HepG2 (cell line): ENCODE results near the gene KLHDC1. TPM values are rescaled to one million over a fixed set of nuclear protein-coding genes. Genes with fewer than 3 reads are reported as not detected.

ENCODE experiments used
- ATF7 ChIP-seq, 2 experiments: fragments of 450-650 bp in 1 of 2; sonication (generic) in 1 of 2; formaldehyde crosslinking in 1 of 2; IDR thresholded peaks; 2 replicates each; pipeline versions ENCODE4 v1.4.0 to v1.6.1; 2016 to 2020; ENCODE audit warnings: antibody characterized with exemption in 1 of 2, mild to moderate bottlenecking in 1 of 2, missing genetic modification reagents in 1 of 2
- DMAP1 ChIP-seq: IDR thresholded peaks from 2 replicates; pipeline ENCODE4 v1.6.1; 2016
- ETV5 ChIP-seq: IDR thresholded peaks from 2 replicates; pipeline ENCODE4 v1.6.1; 2018; ENCODE audit warnings: missing biosample characterization, missing genetic modification reagents, inconsistent platforms, borderline replicate concordance
- FOXK1 ChIP-seq: sonication (generic); formaldehyde crosslinking; IDR thresholded peaks from 2 replicates; pipeline ENCODE4 v1.4.0; 2020; ENCODE audit warnings: low read depth, missing genetic modification reagents, borderline replicate concordance
- GTF2F1 ChIP-seq: fragments of 150-350 bp; IDR thresholded peaks from 2 replicates; pipeline ENCODE4 v1.6.1; 2014; ENCODE audit warnings: low read length
- ISL2 ChIP-seq: sonication (generic); formaldehyde crosslinking; IDR thresholded peaks from 2 replicates; pipeline ENCODE4 v1.5.0; 2020; ENCODE audit warnings: missing genetic modification reagents
- SP1 ChIP-seq, 2 experiments: fragments of 450-650 bp in 1 of 2; sonication (generic) in 1 of 2; formaldehyde crosslinking in 1 of 2; IDR thresholded peaks; 2 replicates each; pipeline versions ENCODE4 v1.4.0 to v1.6.1; 2016 to 2020; ENCODE audit warnings: missing genetic modification reagents in 1 of 2
- SP5 ChIP-seq: IDR thresholded peaks from 2 replicates; pipeline ENCODE4 v1.6.1; 2016; ENCODE audit warnings: low read depth, borderline replicate concordance
- SRSF1 ChIP-seq: fragments of 200-400 bp; formaldehyde crosslinking; optimal IDR thresholded peaks from 2 replicates; pipeline ENCODE3; 2017; ENCODE audit warnings: mild to moderate bottlenecking, low read depth, low read length, moderate library complexity
- TBX2 ChIP-seq: sonication (generic); formaldehyde crosslinking; IDR thresholded peaks from 2 replicates; pipeline ENCODE4 v1.5.0; 2020; ENCODE audit warnings: missing genetic modification reagents, mild to moderate bottlenecking, borderline replicate concordance
- YY1 ChIP-seq: IDR thresholded peaks from 2 replicates; pipeline ENCODE4 v1.6.1; 2011; ENCODE audit warnings: low read length, low read depth, moderate library complexity, mild to moderate bottlenecking; ENCODE audit not compliant: insufficient read depth, insufficient replicate concordance
- ZC3H4 ChIP-seq: sonication (generic); formaldehyde crosslinking; IDR thresholded peaks from 2 replicates; pipeline ENCODE4 v1.4.0; 2020; ENCODE audit warnings: missing genetic modification reagents, borderline replicate concordance
- ZNF17 ChIP-seq: sonication (generic); formaldehyde crosslinking; IDR thresholded peaks from 2 replicates; pipeline ENCODE4 v1.5.0; 2020; ENCODE audit warnings: mild to moderate bottlenecking, missing genetic modification reagents
- ZNF260 ChIP-seq: sonication (generic); formaldehyde crosslinking; IDR thresholded peaks from 2 replicates; pipeline ENCODE4 v1.4.0; 2020; ENCODE audit warnings: missing genetic modification reagents, low read depth, mild to moderate bottlenecking, borderline replicate concordance
- ZNF556 ChIP-seq: sonication (generic); formaldehyde crosslinking; IDR thresholded peaks from 2 replicates; pipeline ENCODE4 v1.4.0; 2020; ENCODE audit warnings: mild to moderate bottlenecking, missing genetic modification reagents, borderline replicate concordance
- ZNF652 ChIP-seq: IDR thresholded peaks from 2 replicates; pipeline ENCODE4 v1.6.1; 2016; ENCODE audit warnings: low read depth, borderline replicate concordance
- ZNF720 ChIP-seq: sonication (generic); formaldehyde crosslinking; IDR thresholded peaks from 2 replicates; pipeline ENCODE4 v1.4.0; 2020; ENCODE audit warnings: missing genetic modification reagents
- ZNF777 ChIP-seq: sonication (generic); formaldehyde crosslinking; IDR thresholded peaks from 2 replicates; pipeline ENCODE4 v1.4.0; 2020; ENCODE audit warnings: missing genetic modification reagents
- ZNF879 ChIP-seq: sonication (generic); formaldehyde crosslinking; IDR thresholded peaks from 2 replicates; pipeline ENCODE4 v1.8.1; 2023; ENCODE audit warnings: missing genetic modification reagents
- polyA plus RNA-seq, 8 experiments: library from polyadenylated mRNA; depleted of rRNA in 3 of 8; stranded (reverse) in 7 of 8; unstranded in 1 of 8; fragments of >200 nt; fragmentation: Illumina TruSeq in 4 of 8; extraction: Trizol in 4 of 8; gene quantifications; 2 replicates each; pipeline versions ENCODE4 v1.2.1 to v1.2.3, GENCODE V29; 2011 to 2016; ENCODE audit warnings: low read depth in 4 of 8, missing spikeins in 1 of 8, mixed read lengths in 1 of 8; ENCODE audit not compliant: insufficient read depth in 1 of 8
- total RNA-seq, 5 experiments: library from RNA; depleted of rRNA; stranded (reverse); fragments of >200 nt; fragmentation: Illumina TruSeq; extraction: Trizol; gene quantifications; 2 replicates each; pipeline ENCODE4 v1.2.3, GENCODE V29; 2016; ENCODE audit warnings: low read depth in 1 of 5
- TF ChIP-seq, protein P1 (sequence below): fragments of 450-650 bp; IDR thresholded peaks from 2 replicates; pipeline ENCODE4 v1.6.1; 2017
- TF ChIP-seq, protein P2 (sequence below): sonication (generic); formaldehyde crosslinking; IDR thresholded peaks from 2 replicates; pipeline ENCODE4 v1.4.0; 2020; ENCODE audit warnings: mild to moderate bottlenecking, missing genetic modification reagents
- TF ChIP-seq, protein P3 (sequence below): sonication (generic); formaldehyde crosslinking; conservative IDR thresholded peaks from 2 replicates; pipeline ENCODE4 v1.8.1; 2023; ENCODE audit warnings: missing genetic modification reagents
- TF ChIP-seq, protein P4 (sequence below): sonication (generic); formaldehyde crosslinking; IDR thresholded peaks from 2 replicates; pipeline ENCODE4 v1.4.0; 2020; ENCODE audit warnings: missing genetic modification reagents
- TF ChIP-seq, protein P5 (sequence below): sonication (generic); formaldehyde crosslinking; IDR thresholded peaks from 2 replicates; pipeline ENCODE4 v1.5.0; 2020; ENCODE audit warnings: mild to moderate bottlenecking, missing genetic modification reagents

Gene KLHDC1
- total and polyA plus RNA-seq, 2 of the 13 experiments (the other 11 are each of a cell fraction or from before 2014, with no cell fraction given), result 0.11 TPM; not detected in 1

DNA sequence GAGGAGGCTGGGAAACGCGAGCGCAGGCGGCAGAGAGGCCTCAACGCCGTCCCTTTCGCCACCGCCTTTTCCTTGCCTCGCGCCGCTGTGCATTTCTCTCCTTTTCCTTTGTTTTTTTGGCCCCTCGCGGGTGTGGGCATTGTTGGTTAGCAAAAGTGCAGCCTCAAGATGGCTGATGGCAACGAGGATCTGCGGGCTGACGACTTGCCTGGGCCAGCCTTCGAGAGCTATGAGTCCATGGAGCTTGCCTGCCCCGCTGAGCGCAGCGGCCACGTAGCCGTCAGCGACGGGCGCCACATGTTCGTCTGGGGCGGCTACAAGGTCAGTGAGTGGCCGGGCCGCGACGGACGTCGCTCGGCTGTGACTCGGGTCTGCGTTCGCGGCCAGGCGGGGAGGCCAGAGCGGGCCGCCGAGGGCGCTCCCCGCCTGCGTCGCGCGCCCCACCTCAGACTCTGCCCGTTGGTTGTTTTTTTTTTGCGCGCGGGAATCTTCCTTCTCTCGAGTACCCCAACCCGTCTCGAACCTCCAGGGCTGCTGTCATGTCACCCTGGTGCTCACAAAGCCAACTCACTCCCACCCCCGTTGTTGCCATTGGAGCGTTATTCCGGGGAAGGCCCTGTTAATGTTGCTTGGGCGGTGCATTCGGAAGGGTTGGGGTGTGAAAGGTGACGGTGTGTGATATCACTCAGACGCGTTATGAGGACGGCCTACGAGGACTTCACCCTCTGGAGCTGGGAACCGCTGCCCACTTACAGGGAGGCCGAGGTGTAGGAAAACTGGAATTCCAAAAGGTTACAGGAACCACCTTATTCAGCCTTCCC, 75.6 kb downstream of the KLHDC1 start (continued):
- TF ChIP-seq, protein P1, sequence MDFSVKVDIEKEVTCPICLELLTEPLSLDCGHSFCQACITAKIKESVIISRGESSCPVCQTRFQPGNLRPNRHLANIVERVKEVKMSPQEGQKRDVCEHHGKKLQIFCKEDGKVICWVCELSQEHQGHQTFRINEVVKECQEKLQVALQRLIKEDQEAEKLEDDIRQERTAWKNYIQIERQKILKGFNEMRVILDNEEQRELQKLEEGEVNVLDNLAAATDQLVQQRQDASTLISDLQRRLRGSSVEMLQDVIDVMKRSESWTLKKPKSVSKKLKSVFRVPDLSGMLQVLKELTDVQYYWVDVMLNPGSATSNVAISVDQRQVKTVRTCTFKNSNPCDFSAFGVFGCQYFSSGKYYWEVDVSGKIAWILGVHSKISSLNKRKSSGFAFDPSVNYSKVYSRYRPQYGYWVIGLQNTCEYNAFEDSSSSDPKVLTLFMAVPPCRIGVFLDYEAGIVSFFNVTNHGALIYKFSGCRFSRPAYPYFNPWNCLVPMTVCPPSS, result no peak
- peak; percentile 42; the same call in 1 of the 2 replicates for TF ChIP-seq SP5 (CRISPR knock-in tag)
- no peak for TF ChIP-seq ZNF720
- TF ChIP-seq DMAP1 (CRISPR knock-in tag), result no peak; the same call in 1 of the 2 replicates
- TF ChIP-seq ZNF260 (CRISPR knock-in tag), result no peak
- TF ChIP-seq, protein P2, sequence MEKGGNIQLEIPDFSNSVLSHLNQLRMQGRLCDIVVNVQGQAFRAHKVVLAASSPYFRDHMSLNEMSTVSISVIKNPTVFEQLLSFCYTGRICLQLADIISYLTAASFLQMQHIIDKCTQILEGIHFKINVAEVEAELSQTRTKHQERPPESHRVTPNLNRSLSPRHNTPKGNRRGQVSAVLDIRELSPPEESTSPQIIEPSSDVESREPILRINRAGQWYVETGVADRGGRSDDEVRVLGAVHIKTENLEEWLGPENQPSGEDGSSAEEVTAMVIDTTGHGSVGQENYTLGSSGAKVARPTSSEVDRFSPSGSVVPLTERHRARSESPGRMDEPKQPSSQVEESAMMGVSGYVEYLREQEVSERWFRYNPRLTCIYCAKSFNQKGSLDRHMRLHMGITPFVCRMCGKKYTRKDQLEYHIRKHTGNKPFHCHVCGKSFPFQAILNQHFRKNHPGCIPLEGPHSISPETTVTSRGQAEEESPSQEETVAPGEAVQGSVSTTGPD (CRISPR knock-in tag), result no peak
- TF ChIP-seq ATF7 (IDR thresholded peaks at IDR 0.05), result no peak
- TF ChIP-seq ATF7 (CRISPR knock-in tag; IDR thresholded peaks at IDR 0.05), result no peak
- TF ChIP-seq ZNF652 (CRISPR knock-in tag), result no peak
- no peak for TF ChIP-seq SP1 (IDR thresholded peaks at IDR 0.05)
- TF ChIP-seq SP1 (CRISPR knock-in tag; IDR thresholded peaks at IDR 0.05), result no peak; the same call in 1 of the 2 replicates
- no peak; the same call in 1 of the 2 replicates for TF ChIP-seq ZNF556 (CRISPR knock-in tag)
- TF ChIP-seq TBX2 (CRISPR knock-in tag), result peak; percentile 51
- TF ChIP-seq ISL2 (CRISPR knock-in tag), result no peak; the same call in 1 of the 2 replicates
- TF ChIP-seq GTF2F1, result no peak
- no peak for TF ChIP-seq ZNF879 (CRISPR knock-in tag)
- TF ChIP-seq, protein P3, sequence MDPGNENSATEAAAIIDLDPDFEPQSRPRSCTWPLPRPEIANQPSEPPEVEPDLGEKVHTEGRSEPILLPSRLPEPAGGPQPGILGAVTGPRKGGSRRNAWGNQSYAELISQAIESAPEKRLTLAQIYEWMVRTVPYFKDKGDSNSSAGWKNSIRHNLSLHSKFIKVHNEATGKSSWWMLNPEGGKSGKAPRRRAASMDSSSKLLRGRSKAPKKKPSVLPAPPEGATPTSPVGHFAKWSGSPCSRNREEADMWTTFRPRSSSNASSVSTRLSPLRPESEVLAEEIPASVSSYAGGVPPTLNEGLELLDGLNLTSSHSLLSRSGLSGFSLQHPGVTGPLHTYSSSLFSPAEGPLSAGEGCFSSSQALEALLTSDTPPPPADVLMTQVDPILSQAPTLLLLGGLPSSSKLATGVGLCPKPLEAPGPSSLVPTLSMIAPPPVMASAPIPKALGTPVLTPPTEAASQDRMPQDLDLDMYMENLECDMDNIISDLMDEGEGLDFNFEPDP (CRISPR knock-in tag), result no peak
- TF ChIP-seq FOXK1, result no peak
- TF ChIP-seq, protein P4, sequence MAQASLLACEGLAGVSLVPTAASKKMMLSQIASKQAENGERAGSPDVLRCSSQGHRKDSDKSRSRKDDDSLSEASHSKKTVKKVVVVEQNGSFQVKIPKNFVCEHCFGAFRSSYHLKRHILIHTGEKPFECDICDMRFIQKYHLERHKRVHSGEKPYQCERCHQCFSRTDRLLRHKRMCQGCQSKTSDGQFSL (CRISPR knock-in tag), result 0 out of 2 replicates have a peak, but pooled peaks have one; percentile 27
- no peak for TF ChIP-seq ETV5 (CRISPR knock-in tag)
- TF ChIP-seq SRSF1, result peak; percentile 67
- peak; percentile 54; the same call in 1 of the 2 replicates for TF ChIP-seq ZNF777 (CRISPR knock-in tag)
- TF ChIP-seq ZNF17, result no peak
- TF ChIP-seq YY1, result no peak
- TF ChIP-seq, protein P5, sequence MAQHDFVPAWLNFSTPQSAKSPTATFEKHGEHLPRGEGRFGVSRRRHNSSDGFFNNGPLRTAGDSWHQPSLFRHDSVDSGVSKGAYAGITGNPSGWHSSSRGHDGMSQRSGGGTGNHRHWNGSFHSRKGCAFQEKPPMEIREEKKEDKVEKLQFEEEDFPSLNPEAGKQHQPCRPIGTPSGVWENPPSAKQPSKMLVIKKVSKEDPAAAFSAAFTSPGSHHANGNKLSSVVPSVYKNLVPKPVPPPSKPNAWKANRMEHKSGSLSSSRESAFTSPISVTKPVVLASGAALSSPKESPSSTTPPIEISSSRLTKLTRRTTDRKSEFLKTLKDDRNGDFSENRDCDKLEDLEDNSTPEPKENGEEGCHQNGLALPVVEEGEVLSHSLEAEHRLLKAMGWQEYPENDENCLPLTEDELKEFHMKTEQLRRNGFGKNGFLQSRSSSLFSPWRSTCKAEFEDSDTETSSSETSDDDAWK (CRISPR knock-in tag), result no peak
- TF ChIP-seq ZC3H4 (CRISPR knock-in tag), result no peak
